HepG2 (cell line): ENCODE results near the gene MRPL38. TPM values are rescaled to one million over a fixed set of nuclear protein-coding genes. Genes with fewer than 3 reads are reported as not detected.

ENCODE experiments used
- ARNTL ChIP-seq: sonication (generic); formaldehyde crosslinking; IDR thresholded peaks from 2 replicates; pipeline ENCODE4 v1.4.0; 2020; ENCODE audit warnings: mild to moderate bottlenecking, missing genetic modification reagents
- JUND ChIP-seq: sonication (generic); formaldehyde crosslinking; IDR thresholded peaks from 2 replicates; pipeline ENCODE4 v1.8.0; 2022; ENCODE audit warnings: mild to moderate bottlenecking, missing genetic modification reagents
- PHF21A ChIP-seq: sonication (generic); formaldehyde crosslinking; IDR thresholded peaks from 2 replicates; pipeline ENCODE4 v1.5.0; 2020; ENCODE audit warnings: mild to moderate bottlenecking, missing genetic modification reagents
- PPARG ChIP-seq: conservative IDR thresholded peaks from 2 replicates; pipeline ENCODE4 v1.6.1; 2016; ENCODE audit warnings: missing biosample characterization, missing genetic modification reagents
- RBAK ChIP-seq: sonication (generic); formaldehyde crosslinking; IDR thresholded peaks from 2 replicates; pipeline ENCODE4 v1.5.1; 2020; ENCODE audit warnings: mild to moderate bottlenecking, missing genetic modification reagents
- REPIN1 ChIP-seq: sonication (generic); formaldehyde crosslinking; IDR thresholded peaks from 2 replicates; pipeline ENCODE4 v1.8.0; 2022; ENCODE audit warnings: missing genetic modification reagents, low read depth, mild to moderate bottlenecking, borderline replicate concordance
- SOX5 ChIP-seq: IDR thresholded peaks from 2 replicates; pipeline ENCODE4 v1.6.1; 2016; ENCODE audit warnings: borderline replicate concordance
- SYNCRIP ChIP-seq: fragments of 200-400 bp; formaldehyde crosslinking; IDR thresholded peaks from 2 replicates; pipeline ENCODE4 v1.6.1; 2018; ENCODE audit warnings: mild to moderate bottlenecking, low read depth, low read length; ENCODE audit not compliant: insufficient read depth
- ZNF121 ChIP-seq: sonication (generic); formaldehyde crosslinking; IDR thresholded peaks from 2 replicates; pipeline ENCODE4 v1.5.0; 2020; ENCODE audit warnings: mild to moderate bottlenecking, missing genetic modification reagents
- ZNF724P ChIP-seq: sonication (generic); formaldehyde crosslinking; IDR thresholded peaks from 2 replicates; pipeline ENCODE4 v1.8.0; 2022; ENCODE audit warnings: missing genetic modification reagents, borderline replicate concordance
- polyA plus RNA-seq, 8 experiments: library from polyadenylated mRNA; depleted of rRNA in 3 of 8; stranded (reverse) in 7 of 8; unstranded in 1 of 8; fragments of >200 nt; fragmentation: Illumina TruSeq in 4 of 8; extraction: Trizol in 4 of 8; gene quantifications; 2 replicates each; pipeline versions ENCODE4 v1.2.1 to v1.2.3, GENCODE V29; 2011 to 2016; ENCODE audit warnings: low read depth in 4 of 8, missing spikeins in 1 of 8, mixed read lengths in 1 of 8; ENCODE audit not compliant: insufficient read depth in 1 of 8
- total RNA-seq, 5 experiments: library from RNA; depleted of rRNA; stranded (reverse); fragments of >200 nt; fragmentation: Illumina TruSeq; extraction: Trizol; gene quantifications; 2 replicates each; pipeline ENCODE4 v1.2.3, GENCODE V29; 2016; ENCODE audit warnings: low read depth in 1 of 5
- TF ChIP-seq, protein P1 (sequence below): sonication (generic); formaldehyde crosslinking; IDR thresholded peaks from 2 replicates; pipeline ENCODE4 v1.5.1; 2020; ENCODE audit warnings: mild to moderate bottlenecking, missing genetic modification reagents, borderline replicate concordance
- TF ChIP-seq, protein P2 (sequence below): sonication (generic); formaldehyde crosslinking; IDR thresholded peaks from 2 replicates; pipeline ENCODE4 v1.8.0; 2022; ENCODE audit warnings: mild to moderate bottlenecking, missing genetic modification reagents
- TF ChIP-seq, protein P3 (sequence below): sonication (generic); formaldehyde crosslinking; IDR thresholded peaks from 2 replicates; pipeline ENCODE4 v1.4.0; 2020; ENCODE audit warnings: missing genetic modification reagents
- TF ChIP-seq, protein P4 (sequence below): sonication (generic); formaldehyde crosslinking; IDR thresholded peaks from 2 replicates; pipeline ENCODE4 v1.5.1; 2020; ENCODE audit warnings: mild to moderate bottlenecking, missing genetic modification reagents, moderate library complexity

Gene MRPL38
- total and polyA plus RNA-seq, 2 of the 13 experiments (the other 11 are each of a cell fraction or from before 2014, with no cell fraction given), result 83.7 to 125 TPM

DNA sequence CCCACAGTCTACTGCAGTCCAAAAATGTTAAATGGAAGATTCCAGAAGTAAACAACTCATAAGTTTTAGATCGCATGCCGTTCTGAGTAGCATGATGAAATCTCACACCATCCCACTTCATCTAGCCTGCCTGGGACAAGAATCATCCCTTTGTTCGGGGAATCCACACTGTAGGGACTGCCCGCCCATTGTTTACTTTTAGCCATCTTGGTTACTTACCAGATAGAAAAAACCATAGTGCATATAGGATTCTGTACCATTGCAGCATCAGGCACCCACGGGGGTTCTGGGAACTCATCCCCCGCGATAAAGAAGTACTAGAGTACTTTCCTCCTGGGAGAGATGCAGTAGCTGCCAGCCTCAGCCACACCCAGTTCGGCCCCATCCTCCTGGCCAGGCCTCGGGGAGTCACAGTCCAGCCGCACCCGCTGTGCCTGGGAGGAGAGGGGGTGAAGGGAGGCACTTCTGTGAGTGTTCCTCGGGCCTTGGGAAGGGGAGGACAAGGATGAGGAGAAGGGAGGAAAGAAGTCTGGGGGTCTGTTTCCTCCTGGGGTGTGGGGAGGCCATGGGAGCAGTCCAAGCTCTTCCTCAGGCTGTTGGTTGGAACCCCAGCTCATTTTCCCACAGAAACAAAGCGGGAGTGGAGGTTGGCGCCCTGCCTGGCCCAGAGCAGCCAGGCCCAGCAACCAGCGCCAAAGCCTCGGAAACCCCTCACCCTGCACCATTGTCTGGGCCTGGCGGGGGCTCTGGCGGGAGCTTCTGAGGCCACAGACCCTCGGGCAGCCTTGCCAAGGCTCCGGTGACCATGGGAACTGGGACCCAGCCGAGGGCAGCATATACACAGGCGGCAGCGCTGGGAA, 35.2 kb downstream of the MRPL38 start (continued):
- TF ChIP-seq, protein P1, sequence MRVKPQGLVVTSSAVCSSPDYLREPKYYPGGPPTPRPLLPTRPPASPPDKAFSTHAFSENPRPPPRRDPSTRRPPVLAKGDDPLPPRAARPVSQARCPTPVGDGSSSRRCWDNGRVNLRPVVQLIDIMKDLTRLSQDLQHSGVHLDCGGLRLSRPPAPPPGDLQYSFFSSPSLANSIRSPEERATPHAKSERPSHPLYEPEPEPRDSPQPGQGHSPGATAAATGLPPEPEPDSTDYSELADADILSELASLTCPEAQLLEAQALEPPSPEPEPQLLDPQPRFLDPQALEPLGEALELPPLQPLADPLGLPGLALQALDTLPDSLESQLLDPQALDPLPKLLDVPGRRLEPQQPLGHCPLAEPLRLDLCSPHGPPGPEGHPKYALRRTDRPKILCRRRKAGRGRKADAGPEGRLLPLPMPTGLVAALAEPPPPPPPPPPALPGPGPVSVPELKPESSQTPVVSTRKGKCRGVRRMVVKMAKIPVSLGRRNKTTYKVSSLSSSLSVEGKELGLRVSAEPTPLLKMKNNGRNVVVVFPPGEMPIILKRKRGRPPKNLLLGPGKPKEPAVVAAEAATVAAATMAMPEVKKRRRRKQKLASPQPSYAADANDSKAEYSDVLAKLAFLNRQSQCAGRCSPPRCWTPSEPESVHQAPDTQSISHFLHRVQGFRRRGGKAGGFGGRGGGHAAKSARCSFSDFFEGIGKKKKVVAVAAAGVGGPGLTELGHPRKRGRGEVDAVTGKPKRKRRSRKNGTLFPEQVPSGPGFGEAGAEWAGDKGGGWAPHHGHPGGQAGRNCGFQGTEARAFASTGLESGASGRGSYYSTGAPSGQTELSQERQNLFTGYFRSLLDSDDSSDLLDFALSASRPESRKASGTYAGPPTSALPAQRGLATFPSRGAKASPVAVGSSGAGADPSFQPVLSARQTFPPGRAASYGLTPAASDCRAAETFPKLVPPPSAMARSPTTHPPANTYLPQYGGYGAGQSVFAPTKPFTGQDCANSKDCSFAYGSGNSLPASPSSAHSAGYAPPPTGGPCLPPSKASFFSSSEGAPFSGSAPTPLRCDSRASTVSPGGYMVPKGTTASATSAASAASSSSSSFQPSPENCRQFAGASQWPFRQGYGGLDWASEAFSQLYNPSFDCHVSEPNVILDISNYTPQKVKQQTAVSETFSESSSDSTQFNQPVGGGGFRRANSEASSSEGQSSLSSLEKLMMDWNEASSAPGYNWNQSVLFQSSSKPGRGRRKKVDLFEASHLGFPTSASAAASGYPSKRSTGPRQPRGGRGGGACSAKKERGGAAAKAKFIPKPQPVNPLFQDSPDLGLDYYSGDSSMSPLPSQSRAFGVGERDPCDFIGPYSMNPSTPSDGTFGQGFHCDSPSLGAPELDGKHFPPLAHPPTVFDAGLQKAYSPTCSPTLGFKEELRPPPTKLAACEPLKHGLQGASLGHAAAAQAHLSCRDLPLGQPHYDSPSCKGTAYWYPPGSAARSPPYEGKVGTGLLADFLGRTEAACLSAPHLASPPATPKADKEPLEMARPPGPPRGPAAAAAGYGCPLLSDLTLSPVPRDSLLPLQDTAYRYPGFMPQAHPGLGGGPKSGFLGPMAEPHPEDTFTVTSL (CRISPR knock-in tag), result peak; percentile 57; the same call in 1 of the 2 replicates
- peak; percentile 70 for TF ChIP-seq PPARG (CRISPR knock-in tag)
- TF ChIP-seq, protein P2, sequence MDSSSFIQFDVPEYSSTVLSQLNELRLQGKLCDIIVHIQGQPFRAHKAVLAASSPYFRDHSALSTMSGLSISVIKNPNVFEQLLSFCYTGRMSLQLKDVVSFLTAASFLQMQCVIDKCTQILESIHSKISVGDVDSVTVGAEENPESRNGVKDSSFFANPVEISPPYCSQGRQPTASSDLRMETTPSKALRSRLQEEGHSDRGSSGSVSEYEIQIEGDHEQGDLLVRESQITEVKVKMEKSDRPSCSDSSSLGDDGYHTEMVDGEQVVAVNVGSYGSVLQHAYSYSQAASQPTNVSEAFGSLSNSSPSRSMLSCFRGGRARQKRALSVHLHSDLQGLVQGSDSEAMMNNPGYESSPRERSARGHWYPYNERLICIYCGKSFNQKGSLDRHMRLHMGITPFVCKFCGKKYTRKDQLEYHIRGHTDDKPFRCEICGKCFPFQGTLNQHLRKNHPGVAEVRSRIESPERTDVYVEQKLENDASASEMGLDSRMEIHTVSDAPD (CRISPR knock-in tag), result peak; percentile 99
- no peak for TF ChIP-seq ZNF724P (CRISPR knock-in tag)
- no peak for TF ChIP-seq ZNF121 (CRISPR knock-in tag)
- TF ChIP-seq SYNCRIP, result no peak
- TF ChIP-seq SOX5 (CRISPR knock-in tag), result peak; percentile 92
- TF ChIP-seq, protein P3, sequence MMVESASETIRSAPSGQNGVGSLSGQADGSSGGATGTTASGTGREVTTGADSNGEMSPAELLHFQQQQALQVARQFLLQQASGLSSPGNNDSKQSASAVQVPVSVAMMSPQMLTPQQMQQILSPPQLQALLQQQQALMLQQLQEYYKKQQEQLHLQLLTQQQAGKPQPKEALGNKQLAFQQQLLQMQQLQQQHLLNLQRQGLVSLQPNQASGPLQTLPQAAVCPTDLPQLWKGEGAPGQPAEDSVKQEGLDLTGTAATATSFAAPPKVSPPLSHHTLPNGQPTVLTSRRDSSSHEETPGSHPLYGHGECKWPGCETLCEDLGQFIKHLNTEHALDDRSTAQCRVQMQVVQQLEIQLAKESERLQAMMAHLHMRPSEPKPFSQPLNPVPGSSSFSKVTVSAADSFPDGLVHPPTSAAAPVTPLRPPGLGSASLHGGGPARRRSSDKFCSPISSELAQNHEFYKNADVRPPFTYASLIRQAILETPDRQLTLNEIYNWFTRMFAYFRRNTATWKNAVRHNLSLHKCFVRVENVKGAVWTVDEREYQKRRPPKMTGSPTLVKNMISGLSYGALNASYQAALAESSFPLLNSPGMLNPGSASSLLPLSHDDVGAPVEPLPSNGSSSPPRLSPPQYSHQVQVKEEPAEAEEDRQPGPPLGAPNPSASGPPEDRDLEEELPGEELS (CRISPR knock-in tag), result peak; percentile 96
- TF ChIP-seq JUND (CRISPR knock-in tag), result no peak
- TF ChIP-seq, protein P4, sequence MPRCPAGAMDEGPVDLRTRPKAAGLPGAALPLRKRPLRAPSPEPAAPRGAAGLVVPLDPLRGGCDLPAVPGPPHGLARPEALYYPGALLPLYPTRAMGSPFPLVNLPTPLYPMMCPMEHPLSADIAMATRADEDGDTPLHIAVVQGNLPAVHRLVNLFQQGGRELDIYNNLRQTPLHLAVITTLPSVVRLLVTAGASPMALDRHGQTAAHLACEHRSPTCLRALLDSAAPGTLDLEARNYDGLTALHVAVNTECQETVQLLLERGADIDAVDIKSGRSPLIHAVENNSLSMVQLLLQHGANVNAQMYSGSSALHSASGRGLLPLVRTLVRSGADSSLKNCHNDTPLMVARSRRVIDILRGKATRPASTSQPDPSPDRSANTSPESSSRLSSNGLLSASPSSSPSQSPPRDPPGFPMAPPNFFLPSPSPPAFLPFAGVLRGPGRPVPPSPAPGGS, result no peak; the same call in 1 of the 2 replicates
- peak; percentile 62; the same call in 1 of the 2 replicates for TF ChIP-seq ARNTL
- peak; percentile 77; the same call in 1 of the 2 replicates for TF ChIP-seq REPIN1 (CRISPR knock-in tag)
- 0 out of 2 replicates have a peak, but pooled peaks have one; percentile 6 for TF ChIP-seq RBAK (CRISPR knock-in tag)
- peak; percentile 93 for TF ChIP-seq PHF21A
